Nephron (organoid): ENCODE results near the gene MID1.

Experiments used
- H3K27ac Mint-ChIP-seq, 3 experiments: 2 replicates each; pipeline ENCODE4 v1.8.0; 2020; ENCODE audit warnings: mixed read lengths in 3 of 3, mild to moderate bottlenecking in 2 of 3, moderate library complexity in 1 of 3
- H3K27me3 Mint-ChIP-seq: 2 replicates; pipeline ENCODE4 v1.8.0; 2021; ENCODE audit warnings: low read depth, mild to moderate bottlenecking, moderate library complexity, mixed read lengths
- H3K36me3 Mint-ChIP-seq: 2 replicates; pipeline ENCODE4 v1.8.0; 2020; ENCODE audit warnings: low read depth, mixed read lengths
- H3K4me1 Mint-ChIP-seq: 2 replicates; pipeline ENCODE4 v1.8.0; 2020; ENCODE audit warnings: mixed read lengths
- H3K4me3 Mint-ChIP-seq, 3 experiments: 2 replicates each; pipeline ENCODE4 v1.8.0; 2020; ENCODE audit warnings: mild to moderate bottlenecking in 3 of 3, mixed read lengths in 3 of 3, moderate library complexity in 2 of 3
- H3K9me3 Mint-ChIP-seq: 2 replicates; pipeline ENCODE4 v1.8.0; 2020; ENCODE audit warnings: mixed read lengths
- TF ChIP-seq, protein P1 (sequence below), 3 experiments: fragments of 200-600 bp; sonication (generic); IDR thresholded peaks; one replicate each; pipeline ENCODE4 v1.5.0; 2021; ENCODE audit warnings: antibody characterized with exemption in 3 of 3; ENCODE audit not compliant: unreplicated experiment in 3 of 3

MID1 gene

DNA sequence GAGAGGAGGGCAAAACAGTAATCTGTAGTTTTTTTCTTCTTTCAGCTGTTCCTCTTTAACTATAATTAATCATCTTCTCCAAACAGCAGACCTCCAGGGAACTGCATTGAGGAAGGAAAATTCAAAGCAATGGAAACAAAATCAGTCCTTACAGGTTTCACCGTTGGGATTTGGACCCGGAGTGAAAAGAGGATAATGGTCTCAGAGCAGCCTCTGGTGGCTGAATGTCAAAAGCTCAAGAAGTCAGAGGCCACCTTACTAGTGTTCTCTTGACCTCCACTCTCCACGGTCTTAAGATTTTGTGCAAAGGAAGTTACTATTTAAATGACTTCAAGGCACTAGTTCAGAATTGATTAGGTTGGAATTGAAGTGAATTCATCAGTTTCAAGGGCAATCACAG lies 16.0 kb upstream of the MID1 start:
- Mint-ChIP-seq H3K36me3 (peaks cover 8% of the 10 kb centered on the region), H3K4me3 (no peak overlapping the region), H3K27ac (peak overlapping the region; percentile 66 to 74 (median 71)), H3K27me3 (no peaks in the 10 kb centered on the region), H3K4me1 (peaks cover 31% of the 10 kb centered on the region), H3K9me3 (peaks cover 26% of the 10 kb centered on the region)
- TF ChIP-seq, protein P1, sequence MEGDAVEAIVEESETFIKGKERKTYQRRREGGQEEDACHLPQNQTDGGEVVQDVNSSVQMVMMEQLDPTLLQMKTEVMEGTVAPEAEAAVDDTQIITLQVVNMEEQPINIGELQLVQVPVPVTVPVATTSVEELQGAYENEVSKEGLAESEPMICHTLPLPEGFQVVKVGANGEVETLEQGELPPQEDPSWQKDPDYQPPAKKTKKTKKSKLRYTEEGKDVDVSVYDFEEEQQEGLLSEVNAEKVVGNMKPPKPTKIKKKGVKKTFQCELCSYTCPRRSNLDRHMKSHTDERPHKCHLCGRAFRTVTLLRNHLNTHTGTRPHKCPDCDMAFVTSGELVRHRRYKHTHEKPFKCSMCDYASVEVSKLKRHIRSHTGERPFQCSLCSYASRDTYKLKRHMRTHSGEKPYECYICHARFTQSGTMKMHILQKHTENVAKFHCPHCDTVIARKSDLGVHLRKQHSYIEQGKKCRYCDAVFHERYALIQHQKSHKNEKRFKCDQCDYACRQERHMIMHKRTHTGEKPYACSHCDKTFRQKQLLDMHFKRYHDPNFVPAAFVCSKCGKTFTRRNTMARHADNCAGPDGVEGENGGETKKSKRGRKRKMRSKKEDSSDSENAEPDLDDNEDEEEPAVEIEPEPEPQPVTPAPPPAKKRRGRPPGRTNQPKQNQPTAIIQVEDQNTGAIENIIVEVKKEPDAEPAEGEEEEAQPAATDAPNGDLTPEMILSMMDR (IDR thresholded peaks at IDR 0.05; ENCODE audit: unreplicated experiment in 3 of 3), result peak; percentile 46 to 62 (median 49)

DNA sequence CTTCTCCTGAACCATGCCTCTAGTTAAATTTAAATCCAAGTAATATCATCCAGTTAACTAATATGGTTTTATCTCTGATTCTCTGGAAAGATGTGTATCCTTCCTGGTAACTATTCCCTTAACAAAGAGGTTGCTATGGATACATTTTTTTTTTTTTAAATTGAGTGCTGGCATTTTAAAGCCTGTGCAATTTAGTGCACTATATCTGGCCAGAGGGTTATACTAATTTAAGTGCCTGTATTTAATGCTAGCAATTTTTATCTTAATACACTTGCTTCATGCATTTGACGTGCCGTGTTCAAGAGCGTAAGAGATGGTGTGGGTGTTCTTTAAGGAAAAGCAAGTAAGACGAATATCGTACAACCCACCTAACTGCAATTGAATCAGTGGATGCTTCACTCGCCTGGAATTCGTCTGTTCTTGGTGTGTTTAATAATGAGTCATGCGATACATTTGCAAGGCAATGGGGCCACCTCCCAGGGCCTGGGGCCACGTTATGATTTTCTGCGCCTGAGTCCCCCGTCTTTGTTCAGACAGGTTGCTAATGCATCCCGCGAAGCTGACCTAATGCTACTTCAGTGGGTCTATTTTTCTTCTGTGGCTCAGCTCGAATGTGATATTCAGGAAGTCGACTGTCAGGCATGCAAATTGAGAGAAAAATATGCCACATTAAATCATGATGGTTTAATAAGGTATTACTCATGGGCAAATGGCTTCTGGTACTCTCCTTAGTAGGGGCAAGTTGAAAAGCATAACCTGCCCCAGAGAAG lies 14.2 kb upstream of the MID1 start:
- no peaks in the 10 kb centered on the region for H3K27me3 Mint-ChIP-seq
- H3K36me3 Mint-ChIP-seq, result peaks cover 6% of the 10 kb centered on the region
- peaks cover 16% of the 10 kb centered on the region for H3K9me3 Mint-ChIP-seq
- peak overlapping the region in 1 of 3 experiments; percentile 30 for H3K4me3 Mint-ChIP-seq
- peak overlapping the region; percentile 28 to 77 (median 67) for H3K27ac Mint-ChIP-seq
- peaks cover 31% of the 10 kb centered on the region for H3K4me1 Mint-ChIP-seq
- TF ChIP-seq, protein P1 (IDR thresholded peaks at IDR 0.05; ENCODE audit: unreplicated experiment in 3 of 3), result no peak

DNA sequence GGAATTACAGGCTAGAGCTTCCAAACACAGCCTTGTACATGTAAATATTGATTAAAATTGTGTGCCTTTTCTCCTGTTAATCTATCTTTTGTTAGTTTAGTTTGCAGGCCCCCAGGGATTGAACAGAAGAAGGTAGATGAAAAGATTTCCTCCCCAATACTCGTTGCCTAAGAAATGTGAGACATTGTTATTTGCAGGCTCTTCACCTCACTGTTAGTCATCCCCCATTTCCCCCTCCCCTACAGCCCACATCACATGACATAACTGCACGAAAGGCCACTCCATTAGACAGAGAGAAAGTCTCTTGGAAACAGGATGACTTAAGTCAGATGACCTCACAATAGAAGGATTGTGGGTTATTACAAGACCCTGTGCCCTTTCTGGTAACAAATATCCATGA lies 13.3 kb upstream of the MID1 start:
- no peaks in the 10 kb centered on the region for H3K27me3 Mint-ChIP-seq
- no peak overlapping the region for H3K4me3 Mint-ChIP-seq
- peaks cover 7% of the 10 kb centered on the region for H3K9me3 Mint-ChIP-seq
- peak overlapping the region; percentile 35 to 62 (median 43) for H3K27ac Mint-ChIP-seq
- H3K4me1 Mint-ChIP-seq, result peaks cover 31% of the 10 kb centered on the region
- TF ChIP-seq, protein P1 (IDR thresholded peaks at IDR 0.05; ENCODE audit: unreplicated experiment in 3 of 3), result no peak
- H3K36me3 Mint-ChIP-seq, result no peaks in the 10 kb centered on the region

DNA sequence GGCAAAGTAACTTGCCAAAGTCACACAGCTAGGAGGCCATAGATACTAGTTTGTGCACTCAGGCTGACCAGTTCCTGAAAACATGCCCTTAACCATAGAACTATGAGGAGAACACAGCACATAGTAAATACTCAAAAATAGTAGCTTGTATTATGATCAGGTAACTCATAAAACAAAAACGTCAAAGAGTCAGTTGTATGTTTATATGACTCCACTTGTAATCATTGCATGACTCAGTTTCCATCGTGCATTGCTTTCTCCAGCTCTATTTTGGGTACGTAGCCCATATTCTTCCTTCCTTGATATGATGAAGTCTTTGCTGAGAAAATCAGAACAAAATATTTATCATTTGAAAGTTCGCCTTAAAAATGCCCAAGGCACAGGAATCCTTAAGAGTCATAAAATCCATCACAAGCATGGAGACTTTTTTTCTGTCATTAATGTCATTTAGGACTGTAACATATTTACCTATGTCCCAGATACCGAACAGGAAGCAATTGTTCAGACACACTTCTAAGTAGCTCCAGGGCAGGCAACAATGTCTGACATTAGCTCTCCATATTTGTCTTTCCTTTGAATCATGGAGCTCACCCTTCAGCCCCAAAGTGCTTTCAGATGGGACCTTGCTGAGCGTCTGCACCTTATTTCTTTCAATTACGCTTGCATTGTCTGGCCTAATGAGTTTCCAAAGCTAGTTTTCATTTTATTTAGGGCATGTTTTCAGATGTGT lies 11.2 kb upstream of the MID1 start:
- Mint-ChIP-seq H3K4me3 (no peak overlapping the region), H3K36me3 (no peaks in the 10 kb centered on the region)

DNA sequence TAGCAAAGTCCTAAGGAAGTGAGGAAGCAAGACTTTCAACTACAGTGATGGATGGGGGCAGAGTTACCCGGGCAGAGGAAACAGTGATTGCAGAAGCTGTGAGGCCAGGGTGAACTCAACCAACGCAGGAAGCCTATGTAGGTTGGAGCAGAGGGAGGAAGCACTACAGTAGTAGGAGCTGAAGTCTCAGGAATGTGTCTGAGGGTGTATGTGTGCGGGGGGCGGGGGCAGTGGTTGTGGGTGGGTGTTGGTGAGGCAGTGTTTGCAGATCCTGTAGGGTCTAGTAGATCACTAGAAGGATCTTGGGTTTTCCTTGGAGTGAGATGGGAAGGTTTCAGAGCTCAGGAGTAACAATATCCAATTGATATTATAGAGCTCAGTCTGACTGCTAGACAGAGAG lies 9.9 kb upstream of the MID1 start:
- peaks cover 3% of the 10 kb centered on the region for H3K9me3 Mint-ChIP-seq
- H3K36me3 Mint-ChIP-seq, result no peaks in the 10 kb centered on the region
- TF ChIP-seq, protein P1 (IDR thresholded peaks at IDR 0.05; ENCODE audit: unreplicated experiment in 3 of 3), result no peak
- H3K27me3 Mint-ChIP-seq, result no peaks in the 10 kb centered on the region
- no peak overlapping the region for H3K4me3 Mint-ChIP-seq
- no peak overlapping the region for H3K27ac Mint-ChIP-seq
- peaks cover 16% of the 10 kb centered on the region for H3K4me1 Mint-ChIP-seq

More for the DNA sequence above, 11.2 kb upstream of the MID1 start:
- Mint-ChIP-seq H3K4me1 (peaks cover 26% of the 10 kb centered on the region), H3K27me3 (no peaks in the 10 kb centered on the region), H3K27ac (no peak overlapping the region), H3K9me3 (peaks cover 3% of the 10 kb centered on the region)
- TF ChIP-seq, protein P1 (IDR thresholded peaks at IDR 0.05; ENCODE audit: unreplicated experiment in 3 of 3), result no peak
